ENCODE results near the gene PACSIN2. TPM values are rescaled to one million over a fixed set of nuclear protein-coding genes. Genes with fewer than 3 reads are reported as not detected.

The PACSIN2 gene
- total and polyA plus RNA-seq, 2 experiments from 2014 or later = 23.5 to 57.3 TPM

DNA sequence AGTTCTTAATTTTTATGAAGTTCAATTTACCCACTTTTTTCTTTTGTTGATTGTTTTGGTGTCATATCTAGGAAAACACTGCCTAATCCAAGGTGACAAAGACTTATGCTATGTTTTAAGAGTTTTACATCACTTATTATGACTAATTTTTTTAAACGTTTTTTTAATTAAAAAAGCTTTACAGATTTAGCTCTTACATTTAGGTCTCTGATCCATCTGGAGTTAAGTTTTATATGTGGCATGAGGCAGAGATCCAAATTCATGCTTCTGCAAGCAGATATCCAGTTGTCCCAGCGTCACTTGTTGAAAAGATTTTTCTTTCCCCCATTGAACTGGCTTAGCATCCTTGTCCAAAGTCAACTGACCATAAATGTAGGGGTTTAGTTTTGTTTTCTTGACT lies 72.6 kb downstream of the PACSIN2 start (continued):
- TF ChIP-seq, protein P1, sequence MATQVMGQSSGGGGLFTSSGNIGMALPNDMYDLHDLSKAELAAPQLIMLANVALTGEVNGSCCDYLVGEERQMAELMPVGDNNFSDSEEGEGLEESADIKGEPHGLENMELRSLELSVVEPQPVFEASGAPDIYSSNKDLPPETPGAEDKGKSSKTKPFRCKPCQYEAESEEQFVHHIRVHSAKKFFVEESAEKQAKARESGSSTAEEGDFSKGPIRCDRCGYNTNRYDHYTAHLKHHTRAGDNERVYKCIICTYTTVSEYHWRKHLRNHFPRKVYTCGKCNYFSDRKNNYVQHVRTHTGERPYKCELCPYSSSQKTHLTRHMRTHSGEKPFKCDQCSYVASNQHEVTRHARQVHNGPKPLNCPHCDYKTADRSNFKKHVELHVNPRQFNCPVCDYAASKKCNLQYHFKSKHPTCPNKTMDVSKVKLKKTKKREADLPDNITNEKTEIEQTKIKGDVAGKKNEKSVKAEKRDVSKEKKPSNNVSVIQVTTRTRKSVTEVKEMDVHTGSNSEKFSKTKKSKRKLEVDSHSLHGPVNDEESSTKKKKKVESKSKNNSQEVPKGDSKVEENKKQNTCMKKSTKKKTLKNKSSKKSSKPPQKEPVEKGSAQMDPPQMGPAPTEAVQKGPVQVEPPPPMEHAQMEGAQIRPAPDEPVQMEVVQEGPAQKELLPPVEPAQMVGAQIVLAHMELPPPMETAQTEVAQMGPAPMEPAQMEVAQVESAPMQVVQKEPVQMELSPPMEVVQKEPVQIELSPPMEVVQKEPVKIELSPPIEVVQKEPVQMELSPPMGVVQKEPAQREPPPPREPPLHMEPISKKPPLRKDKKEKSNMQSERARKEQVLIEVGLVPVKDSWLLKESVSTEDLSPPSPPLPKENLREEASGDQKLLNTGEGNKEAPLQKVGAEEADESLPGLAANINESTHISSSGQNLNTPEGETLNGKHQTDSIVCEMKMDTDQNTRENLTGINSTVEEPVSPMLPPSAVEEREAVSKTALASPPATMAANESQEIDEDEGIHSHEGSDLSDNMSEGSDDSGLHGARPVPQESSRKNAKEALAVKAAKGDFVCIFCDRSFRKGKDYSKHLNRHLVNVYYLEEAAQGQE (IDR thresholded peaks at IDR 0.05; ENCODE audit: unreplicated experiment) = no peak
- TF ChIP-seq ZNF331 (CRISPR knock-in tag; IDR thresholded peaks at IDR 0.05; ENCODE audit: low read depth) (no peak), EZH2 (IDR thresholded peaks at IDR 0.05; ENCODE audit: low read depth, unreplicated experiment) (no peak)

DNA sequence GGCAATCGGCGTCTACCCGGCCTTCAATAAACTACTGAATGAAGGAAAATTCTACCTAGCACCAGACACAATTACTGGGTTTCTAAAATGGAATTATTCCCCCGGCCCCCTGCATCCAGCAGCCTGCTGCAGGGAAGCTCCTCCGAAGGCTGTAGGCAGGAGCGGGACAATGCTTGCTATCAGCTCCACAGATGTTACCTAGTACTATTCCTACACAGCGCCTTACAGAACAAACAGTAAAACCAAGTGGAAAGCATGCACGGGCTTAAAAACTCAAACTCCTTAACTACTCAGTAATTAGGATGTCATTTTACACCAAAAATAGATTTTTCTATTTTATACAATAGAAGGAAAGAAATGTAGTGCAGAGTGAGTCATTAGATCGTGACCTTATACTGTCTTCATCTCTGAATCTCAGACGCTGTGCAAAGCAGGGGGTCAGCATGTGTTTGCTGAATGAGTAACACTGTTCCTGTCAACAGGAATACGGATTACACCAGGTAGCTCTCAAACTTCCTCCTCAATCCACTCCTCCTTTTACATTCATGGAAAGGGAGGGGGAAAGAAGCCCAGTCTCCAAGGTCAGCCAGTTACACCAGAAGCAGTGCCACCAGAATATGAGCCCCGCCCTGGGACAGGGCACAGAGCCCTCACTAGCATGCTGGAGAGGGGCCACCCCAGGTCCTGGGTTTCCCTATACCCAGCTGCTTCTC lies 74.9 kb downstream of the PACSIN2 start:
- peaks cover 91% of the 10 kb centered on the region for H3K79me2 ChIP-seq (replicated peaks; ENCODE audit: insufficient read depth)
- peak overlapping the region; percentile 55 for H3K27ac ChIP-seq (ENCODE audit: low read depth)
- peak; percentile 55 for ATAC-seq
- no peaks in the 10 kb centered on the region for H3K27me3 ChIP-seq (ENCODE audit: insufficient read depth)
- H3K4me1 ChIP-seq (ENCODE audit: insufficient read depth) = peaks cover 29% of the 10 kb centered on the region
- H3K9me2 ChIP-seq (ENCODE audit: insufficient read depth) = no peaks in the 10 kb centered on the region
- H4K20me1 ChIP-seq (replicated peaks; ENCODE audit: insufficient read depth) = peaks cover 56% of the 10 kb centered on the region
- Mint-ChIP-seq H3K9me3 (no peaks in the 10 kb centered on the region), H3K4me1 (peaks cover 45% of the 10 kb centered on the region), H3K27me3 (ENCODE audit: insufficient read depth, low read depth, poor library complexity) (peaks cover 1% of the 10 kb centered on the region), H3K4me3 (no peak overlapping the region), H3K27ac (peak overlapping the region; percentile 63), H3K36me3 (ENCODE audit: low read depth) (no peaks in the 10 kb centered on the region; the same call in 2 of the 3 replicates)
- no peak for DNase-seq (ENCODE audit: low spot score)
- H2AFZ ChIP-seq = no peak overlapping the region
- H3K4me3 ChIP-seq = no peak overlapping the region
- peak overlapping the region; percentile 36 for H3K4me2 ChIP-seq
- no peaks in the 10 kb centered on the region for H3F3A ChIP-seq (replicated peaks; ENCODE audit: low read depth)
- H3K36me3 ChIP-seq (ENCODE audit: insufficient read depth) = no peaks in the 10 kb centered on the region
- no peak for TF ChIP-seq EZH2phosphoT487 (IDR thresholded peaks at IDR 0.05; ENCODE audit: unreplicated experiment)
- no peak for TF ChIP-seq POLR2AphosphoS5 (IDR thresholded peaks at IDR 0.05; ENCODE audit: low read depth)
- TF ChIP-seq, protein P1 (IDR thresholded peaks at IDR 0.05; ENCODE audit: unreplicated experiment) = no peak
- TF ChIP-seq NANOG (IDR thresholded peaks at IDR 0.05; ENCODE audit: borderline replicate concordance) = no peak
- TF ChIP-seq, protein P2, sequence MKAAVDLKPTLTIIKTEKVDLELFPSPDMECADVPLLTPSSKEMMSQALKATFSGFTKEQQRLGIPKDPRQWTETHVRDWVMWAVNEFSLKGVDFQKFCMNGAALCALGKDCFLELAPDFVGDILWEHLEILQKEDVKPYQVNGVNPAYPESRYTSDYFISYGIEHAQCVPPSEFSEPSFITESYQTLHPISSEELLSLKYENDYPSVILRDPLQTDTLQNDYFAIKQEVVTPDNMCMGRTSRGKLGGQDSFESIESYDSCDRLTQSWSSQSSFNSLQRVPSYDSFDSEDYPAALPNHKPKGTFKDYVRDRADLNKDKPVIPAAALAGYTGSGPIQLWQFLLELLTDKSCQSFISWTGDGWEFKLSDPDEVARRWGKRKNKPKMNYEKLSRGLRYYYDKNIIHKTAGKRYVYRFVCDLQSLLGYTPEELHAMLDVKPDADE (IDR thresholded peaks at IDR 0.05) = no peak
- TF ChIP-seq JUNB (IDR thresholded peaks at IDR 0.05; ENCODE audit: unreplicated experiment) = no peak
- TF ChIP-seq STAT1 (IDR thresholded peaks at IDR 0.05; ENCODE audit: unreplicated experiment) = no peak
- TF ChIP-seq, protein P3, sequence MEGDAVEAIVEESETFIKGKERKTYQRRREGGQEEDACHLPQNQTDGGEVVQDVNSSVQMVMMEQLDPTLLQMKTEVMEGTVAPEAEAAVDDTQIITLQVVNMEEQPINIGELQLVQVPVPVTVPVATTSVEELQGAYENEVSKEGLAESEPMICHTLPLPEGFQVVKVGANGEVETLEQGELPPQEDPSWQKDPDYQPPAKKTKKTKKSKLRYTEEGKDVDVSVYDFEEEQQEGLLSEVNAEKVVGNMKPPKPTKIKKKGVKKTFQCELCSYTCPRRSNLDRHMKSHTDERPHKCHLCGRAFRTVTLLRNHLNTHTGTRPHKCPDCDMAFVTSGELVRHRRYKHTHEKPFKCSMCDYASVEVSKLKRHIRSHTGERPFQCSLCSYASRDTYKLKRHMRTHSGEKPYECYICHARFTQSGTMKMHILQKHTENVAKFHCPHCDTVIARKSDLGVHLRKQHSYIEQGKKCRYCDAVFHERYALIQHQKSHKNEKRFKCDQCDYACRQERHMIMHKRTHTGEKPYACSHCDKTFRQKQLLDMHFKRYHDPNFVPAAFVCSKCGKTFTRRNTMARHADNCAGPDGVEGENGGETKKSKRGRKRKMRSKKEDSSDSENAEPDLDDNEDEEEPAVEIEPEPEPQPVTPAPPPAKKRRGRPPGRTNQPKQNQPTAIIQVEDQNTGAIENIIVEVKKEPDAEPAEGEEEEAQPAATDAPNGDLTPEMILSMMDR (conservative IDR thresholded peaks at IDR 0.05; ENCODE audit: low read depth in 2 of 2) = no peak

All from GM23338 (cell line).